GM21717 (cell line): ENCODE data around the gene HOXD1.

ENCODE experiments used
- ATAC-seq: cut with Tn5 transposase; IDR thresholded peaks from one replicate; pipeline ENCODE4 v1.9.1; 2021; ENCODE audit warnings: mild to moderate bottlenecking, moderate library complexity; ENCODE audit not compliant: unreplicated experiment

HOXD1 gene

GRCh38 chr2:176152350-176153181, 35.9 kb upstream of the HOXD1 start:
- no peak for ATAC-seq

- no peak for ATAC-seq
These were observed 33.8 kb upstream of the HOXD1 start for GRCh38 chr2:176154576-176155252.

- no peak for ATAC-seq
These were observed 33.0 kb upstream of the HOXD1 start for GRCh38 chr2:176155356-176156044.

GRCh38 chr2:176156301-176156806, 32.1 kb upstream of the HOXD1 start:
- ATAC-seq: no peak

- no peak for ATAC-seq
These were observed 31.5 kb upstream of the HOXD1 start, which contains the start of gene HOXD3 for GRCh38 chr2:176156807-176157498. TSS of gene HOXD3 (plus strand) at chr2:176157307. CDS start at chr2:176169115, 11,808 bp downstream.

GRCh38 chr2:176157499-176158185, 30.8 kb upstream of the HOXD1 start:
- no peak for ATAC-seq

- no peak for ATAC-seq
These were observed 30.3 kb upstream of the HOXD1 start for GRCh38 chr2:176158186-176158591.

GRCh38 chr2:176158855-176159662, 29.4 kb upstream of the HOXD1 start:
- ATAC-seq: no peak

GRCh38 chr2:176159663-176160250, 28.7 kb upstream of the HOXD1 start:
- no peak for ATAC-seq

GRCh38 chr2:176160251-176160985, 28.1 kb upstream of the HOXD1 start:
- ATAC-seq: no peak

- no peak for ATAC-seq
These were observed 27.3 kb upstream of the HOXD1 start for GRCh38 chr2:176160986-176161824.

- no peak for ATAC-seq
These were observed 26.4 kb upstream of the HOXD1 start for GRCh38 chr2:176161825-176162626.

- no peak for ATAC-seq
These were observed 25.4 kb upstream of the HOXD1 start for GRCh38 chr2:176162911-176163671.

- no peak for ATAC-seq
These were observed 24.8 kb upstream of the HOXD1 start for GRCh38 chr2:176163672-176164056.

GRCh38 chr2:176164201-176164600, 24.3 kb upstream of the HOXD1 start:
- ATAC-seq: no peak
